ENCODE results near the gene RPL29.
A peak's percentile ranks its signal among the peaks of the same experiment; 100 is the strongest.
"Not testable (repeated sequence)": the region's sequence is repeated elsewhere in the genome, so short reads cannot be mapped to it uniquely, and the experiment has no call there.

Gene RPL29

GRCh38 chr3:51997935-51998596 lies 2.4 kb upstream of the RPL29 start:
- TF ChIP-seq CTCF (conservative IDR thresholded peaks at IDR 0.05; ENCODE audit: low read depth, low read length), result no peak
- H3K4me3 ChIP-seq (ENCODE audit: low read depth, low read length), result no peak overlapping the region
- no peak for DNase-seq (ENCODE audit: low read depth)

- no peak for DNase-seq (ENCODE audit: low read depth)
- H3K4me3 ChIP-seq (ENCODE audit: low read depth, low read length), result no peak overlapping the region
- no peak for TF ChIP-seq CTCF (conservative IDR thresholded peaks at IDR 0.05; ENCODE audit: low read depth, low read length)
Observed at GRCh38 chr3:51997172-51997571, 1.5 kb upstream of the RPL29 start.

GRCh38 chr3:51994530-51994929 lies 1.2 kb downstream of the RPL29 start:
- no peak for TF ChIP-seq CTCF (conservative IDR thresholded peaks at IDR 0.05; ENCODE audit: low read depth, low read length)
- no peak for DNase-seq (ENCODE audit: low read depth)
- peak overlapping the region; percentile 97 for H3K4me3 ChIP-seq (ENCODE audit: low read depth, low read length)

- not testable (repeated sequence) for H3K4me3 ChIP-seq (ENCODE audit: low read depth, low read length); DNase-seq (ENCODE audit: low read depth)
Observed at GRCh38 chr3:51993657-51994056, 2.0 kb downstream of the RPL29 start.

- TF ChIP-seq CTCF (conservative IDR thresholded peaks at IDR 0.05; ENCODE audit: low read depth, low read length), result no peak
- DNase-seq (ENCODE audit: low read depth), result no peak
- no peak overlapping the region for H3K4me3 ChIP-seq (ENCODE audit: low read depth, low read length)
Observed at GRCh38 chr3:51992017-51992682, 3.5 kb downstream of the RPL29 start.

GRCh38 chr3:51990501-51990971 lies 5.2 kb downstream of the RPL29 start:
- DNase-seq (ENCODE audit: low read depth); H3K4me3 ChIP-seq (ENCODE audit: low read depth, low read length): not testable (repeated sequence)

GRCh38 chr3:51988286-51989146 lies 7.2 kb downstream of the RPL29 start:
- H3K4me3 ChIP-seq (ENCODE audit: low read depth, low read length), result no peak overlapping the region
- DNase-seq (ENCODE audit: low read depth), result no peak
- TF ChIP-seq CTCF (conservative IDR thresholded peaks at IDR 0.05; ENCODE audit: low read depth, low read length), result no peak
